ENCODE measurements around the gene TNP2. TPM values are rescaled to one million over a fixed set of nuclear protein-coding genes. Genes with fewer than 3 reads are reported as not detected.

Gene TNP2
- total RNA-seq, 1 experiment from 2014 or later, result not detected

DNA sequence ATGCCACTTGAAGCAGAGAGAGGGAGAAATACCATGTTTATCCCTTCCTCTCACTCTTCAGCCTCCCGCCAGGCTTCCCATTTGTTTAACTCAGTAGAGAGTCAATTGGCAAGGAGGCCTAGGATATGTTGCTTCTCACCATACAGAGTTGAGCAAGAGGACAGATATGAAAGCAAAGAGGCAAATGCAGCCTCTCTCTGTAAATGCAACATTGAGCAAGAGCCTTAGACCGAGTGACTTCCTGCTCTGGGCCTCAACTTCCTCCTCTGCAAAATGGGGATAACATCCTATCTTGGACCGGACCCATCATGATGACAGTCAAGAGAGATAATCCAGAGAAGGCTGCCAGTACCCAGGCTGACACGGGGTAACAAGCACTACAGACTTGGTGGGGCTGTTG lies 49.9 kb downstream of the TNP2 start:
- DNase-seq, result no peak
- H3K27me3 ChIP-seq (ENCODE audit: low read length), result no peaks in the 10 kb centered on the region; the same call in 1 of the 2 replicates
- no peak overlapping the region for H3K9ac ChIP-seq (ENCODE audit: low read length)
- H3K9me3 ChIP-seq (ENCODE audit: low read length), result peaks cover 11% of the 10 kb centered on the region
- H3K36me3 ChIP-seq (ENCODE audit: insufficient read depth, low read length), result no peaks in the 10 kb centered on the region
- H3K4me1 ChIP-seq (ENCODE audit: low read length), result peaks cover 3% of the 10 kb centered on the region
- no peak overlapping the region for H2AFZ ChIP-seq (ENCODE audit: low read length)
- no peaks in the 10 kb centered on the region for H4K20me1 ChIP-seq (ENCODE audit: insufficient read depth, low read depth, low read length)
- no peaks in the 10 kb centered on the region for H3K9me2 ChIP-seq (replicated peaks; ENCODE audit: insufficient read depth, low read length)
- no peaks in the 10 kb centered on the region for H3K79me2 ChIP-seq (ENCODE audit: low read length)
- H3K4me2 ChIP-seq (ENCODE audit: low read depth, low read length, poor library complexity, severe bottlenecking), result no peak overlapping the region
- H3K27ac ChIP-seq (ENCODE audit: low read length), result no peak overlapping the region
- no peak overlapping the region for H3K4me3 ChIP-seq (ENCODE audit: low read length)

DNA sequence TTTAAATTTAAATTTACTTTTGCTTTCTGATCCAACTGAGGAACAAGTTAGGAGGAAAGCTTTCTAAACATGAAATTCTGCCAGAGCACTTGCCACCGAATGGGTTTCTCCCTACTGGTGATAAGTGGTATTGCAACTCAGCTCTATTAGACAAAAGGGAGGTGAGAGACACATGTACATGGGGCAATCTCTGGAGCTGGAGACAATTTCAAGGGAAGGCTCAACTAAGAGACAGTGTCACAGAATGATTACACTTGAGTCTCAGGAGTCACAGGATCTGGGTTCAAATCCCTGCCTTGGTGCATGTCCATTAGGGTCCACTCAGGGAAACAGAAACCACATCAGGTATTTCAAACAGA lies 50.5 kb downstream of the TNP2 start:
- H3K9ac ChIP-seq (ENCODE audit: low read length), result no peak overlapping the region
- H3K9me2 ChIP-seq (replicated peaks; ENCODE audit: insufficient read depth, low read length), result no peaks in the 10 kb centered on the region
- DNase-seq, result peak; percentile 72
- H3K4me1 ChIP-seq (ENCODE audit: low read length), result no peaks in the 10 kb centered on the region
- H3K79me2 ChIP-seq (ENCODE audit: low read length), result no peaks in the 10 kb centered on the region
- H4K20me1 ChIP-seq (ENCODE audit: insufficient read depth, low read depth, low read length), result no peaks in the 10 kb centered on the region
- no peaks in the 10 kb centered on the region for H3K36me3 ChIP-seq (ENCODE audit: insufficient read depth, low read length)
- H3K9me3 ChIP-seq (ENCODE audit: low read length), result peaks cover 11% of the 10 kb centered on the region
- no peak overlapping the region for H3K27ac ChIP-seq (ENCODE audit: low read length)
- no peak overlapping the region for H3K4me3 ChIP-seq (ENCODE audit: low read length)
- no peak overlapping the region for H2AFZ ChIP-seq (ENCODE audit: low read length)
- no peaks in the 10 kb centered on the region; the same call in 1 of the 2 replicates for H3K27me3 ChIP-seq (ENCODE audit: low read length)
- H3K4me2 ChIP-seq (ENCODE audit: low read depth, low read length, poor library complexity, severe bottlenecking), result no peak overlapping the region

Small RNA genes lying within 50 kb of the gene (small RNA-seq; reads per million reads assigned to genes)
- not detected for gene MIR548H2
- gene RF00019, result not detected
- not detected for gene RF00554

Other genes with a start within 250 kb of the TNP2 start
- gene SOCS1, start 13.1 kb downstream of the TNP2 start, total RNA-seq (2014; rRNA removed; shearing (Covaris generic); ENCODE audit: low replicate concordance), result 2.9 and 8.1 TPM in 2 replicates
- not detected in 2 replicates for gene PRM3, start 4.3 kb upstream of the TNP2 start, total RNA-seq (2014; rRNA removed; shearing (Covaris generic); ENCODE audit: low replicate concordance)
- gene PRM2, start 7.2 kb upstream of the TNP2 start, total RNA-seq (2014; rRNA removed; shearing (Covaris generic); ENCODE audit: low replicate concordance), result not detected in 2 replicates
- not detected in 2 replicates for gene PRM1, start 12.0 kb upstream of the TNP2 start, total RNA-seq (2014; rRNA removed; shearing (Covaris generic); ENCODE audit: low replicate concordance)
- 19.4 and 45.2 TPM in 2 replicates for gene RMI2, start 76.1 kb upstream of the TNP2 start, total RNA-seq (2014; rRNA removed; shearing (Covaris generic); ENCODE audit: low replicate concordance)

Data from Karpas-422 (cell line).